Sciatic nerve (tissue), 2 donors: ENCODE results near the gene OR2M7. TPM values are rescaled to one million over a fixed set of nuclear protein-coding genes. Genes with fewer than 3 reads are reported as not detected.
"Not testable (repeated sequence)": the region's sequence is repeated elsewhere in the genome, so short reads cannot be mapped to it uniquely, and the experiment has no call there.

Experiments used
- ATAC-seq: fragments of 200-7000 bp; cut with Tn5 transposase; one replicate; pipeline ENCODE4 v1.9.1; 2020; ENCODE audit warnings: mild to moderate bottlenecking, moderate library complexity
- DNase-seq: peaks from one replicate; pipeline ENCODE4 v3.0.0-alpha.2; 2020; ENCODE audit warnings: low spot score
- intact Hi-C: fragments of 100-400 bp; cut with DNase I; formaldehyde crosslinking; loops from one replicate; pipeline ENCODE4 v1.14.2; 2022
- total RNA-seq: library from RNA; stranded (reverse); fragmentation: NEBNext Ultra II Directional; extraction: Animal tissue kit (Norgen Biotek cat#: 25700); gene quantifications from one replicate; pipeline ENCODE4 v1.2.1, GENCODE V29; 2021
- donor health status: DM: no; HTN: no; CAD: no.
- donor health status: DM: no; HTN: no; CAD: no.

The OR2M7 gene
- total RNA-seq: not detected

- intact Hi-C loops: no loop called here
- DNase-seq (no peak), ATAC-seq (no peak)
Measured at GRCh38 chr1:248324468-248324867, at the start of gene OR2M7. TSS of gene OR2M7 (minus strand) at chr1:248324568. CDS start at chr1:248324568, 0 bp downstream.

- DNase-seq (no peak), ATAC-seq (no peak)
- intact Hi-C loops: no loop called here
Measured at GRCh38 chr1:248373761-248374160, 49.4 kb upstream of the OR2M7 start.

- DNase-seq (no peak), ATAC-seq (no peak)
- intact Hi-C loops: no loop called here
Measured at GRCh38 chr1:248372394-248372793, 48.0 kb upstream of the OR2M7 start.

GRCh38 chr1:248366609-248367008 is 42.2 kb upstream of the OR2M7 start:
- ATAC-seq (no peak), DNase-seq (no peak)
- intact Hi-C loops: no loop called here

GRCh38 chr1:248361121-248361715 is 36.9 kb upstream of the OR2M7 start, which contains the start of gene OR2T4:
TSS of gene OR2T4 (plus strand) at chr1:248361665. CDS start at chr1:248361665, 0 bp downstream.
- ATAC-seq (no peak), DNase-seq (no peak)
- intact Hi-C loops: no loop called here

GRCh38 chr1:248359415-248359814 is 35.0 kb upstream of the OR2M7 start:
- no peak for DNase-seq
- intact Hi-C loops: no loop called here
- ATAC-seq: no peak

GRCh38 chr1:248348475-248348874 is 24.1 kb upstream of the OR2M7 start, which contains the start of gene OR14C36:
TSS of gene OR14C36 (plus strand) at chr1:248348775. CDS start at chr1:248348775, 0 bp downstream.
- ATAC-seq (no peak), DNase-seq (no peak)
- intact Hi-C loops: no loop called here

- intact Hi-C loops: no loop called here
- DNase-seq (no peak), ATAC-seq (no peak)
Measured at GRCh38 chr1:248343451-248343850, 19.1 kb upstream of the OR2M7 start.

GRCh38 chr1:248316796-248317195 is 7.6 kb downstream of the OR2M7 start:
- ATAC-seq (no peak), DNase-seq (no peak)
- intact Hi-C loops: no loop called here

GRCh38 chr1:248306740-248307139 is 17.6 kb downstream of the OR2M7 start:
- ATAC-seq, intact Hi-C loops, DNase-seq: not testable (repeated sequence)

- DNase-seq (no peak), ATAC-seq (no peak)
Measured at GRCh38 chr1:248306103-248306502, 18.3 kb downstream of the OR2M7 start.

GRCh38 chr1:248305672-248306071 is 18.7 kb downstream of the OR2M7 start:
- intact Hi-C loops, DNase-seq, ATAC-seq: not testable (repeated sequence)

More at GRCh38 chr1:248306103-248306502, 18.3 kb downstream of the OR2M7 start:
- intact Hi-C loops: no loop called here

- DNase-seq (no peak), ATAC-seq (no peak)
- intact Hi-C loops: no loop called here
Measured at GRCh38 chr1:248303324-248303723, 21.0 kb downstream of the OR2M7 start, which contains the start of gene OR2T12. TSS of gene OR2T12 (minus strand) at chr1:248303424. CDS start at chr1:248295578, 7,846 bp downstream.

- no peak for DNase-seq
- no peak for ATAC-seq
- intact Hi-C loops: no loop called here
Measured at GRCh38 chr1:248288391-248288790, 36.0 kb downstream of the OR2M7 start.

- no peak for DNase-seq
- ATAC-seq: no peak
- intact Hi-C loops: no loop called here
Measured at GRCh38 chr1:248277876-248278275, 46.5 kb downstream of the OR2M7 start, which contains the start of gene OR2T33. TSS of gene OR2T33 (minus strand) at chr1:248277976. CDS start at chr1:248273814, 4,162 bp downstream.

Other genes with a start within 250 kb of the OR2M7 start
- 0.36 TPM for gene OR2L13, start 229.4 kb downstream of the OR2M7 start, total RNA-seq
- gene OR2M5, start 179.4 kb downstream of the OR2M7 start, total RNA-seq: not detected
- gene OR2M2, start 149.7 kb downstream of the OR2M7 start, total RNA-seq: not detected
- 0.04 TPM for gene OR2M3, start 127.3 kb downstream of the OR2M7 start, total RNA-seq
- gene OR2M4, start 93.2 kb downstream of the OR2M7 start, total RNA-seq: not detected
- not detected for gene OR2T33, start 46.6 kb downstream of the OR2M7 start, total RNA-seq
- not detected for gene OR2T12, start 21.1 kb downstream of the OR2M7 start, total RNA-seq
- not detected for gene OR14C36, start 24.2 kb upstream of the OR2M7 start, total RNA-seq
- not detected for gene OR2T4, start 37.1 kb upstream of the OR2M7 start, total RNA-seq
- not detected for gene OR2T6, start 51.2 kb upstream of the OR2M7 start, total RNA-seq
- gene OR2T1, start 78.5 kb upstream of the OR2M7 start, total RNA-seq: not detected
- gene OR2T2, start 121.1 kb upstream of the OR2M7 start, total RNA-seq: not detected
- not detected for gene OR2T3, start 148.8 kb upstream of the OR2M7 start, total RNA-seq
- gene OR2T5, start 164.0 kb upstream of the OR2M7 start, total RNA-seq: not detected
- not detected for gene OR2G6, start 183.5 kb upstream of the OR2M7 start, total RNA-seq
- not detected for gene OR2T29, start 238.2 kb upstream of the OR2M7 start, total RNA-seq